C4-2B (cell line): ENCODE measurements around the gene TMEM38B.

Experiments used
- H3K27ac ChIP-seq: fragments of 450-650 bp; 2 replicates; pipeline ENCODE4 v1.5.1; 2017
- CTCF ChIP-seq: fragments of 450-650 bp; conservative IDR thresholded peaks from 2 replicates; pipeline ENCODE4 v1.5.1; 2017; ENCODE audit warnings: mild to moderate bottlenecking
- ZFX ChIP-seq: fragments of 450-650 bp; IDR thresholded peaks from 2 replicates; pipeline ENCODE4 v1.6.1; 2017

Gene TMEM38B

GRCh38 chr9:105661011-105661410 lies 33.3 kb upstream of the TMEM38B start:
- H3K27ac ChIP-seq, result no peak overlapping the region
- TF ChIP-seq CTCF, result no peak
- TF ChIP-seq ZFX, result no peak

- H3K27ac ChIP-seq, result no peak within 1 kb of the TSS
- TF ChIP-seq ZFX (no peak), CTCF (no peak)
These were observed 31.9 kb upstream of the TMEM38B start, which contains the start of gene TAL2 for GRCh38 chr9:105662184-105663104. TSS of gene TAL2 (plus strand) at chr9:105662457. CDS start at chr9:105662497, 40 bp downstream.

GRCh38 chr9:105663914-105664313 lies 30.4 kb upstream of the TMEM38B start:
- H3K27ac ChIP-seq, result no peak overlapping the region
- TF ChIP-seq CTCF (no peak), ZFX (no peak)

GRCh38 chr9:105667867-105668266 lies 26.5 kb upstream of the TMEM38B start:
- TF ChIP-seq CTCF (no peak), ZFX (no peak)
- no peak overlapping the region for H3K27ac ChIP-seq

GRCh38 chr9:105670315-105670714 lies 24.0 kb upstream of the TMEM38B start:
- TF ChIP-seq ZFX, result no peak
- TF ChIP-seq CTCF, result no peak
- H3K27ac ChIP-seq, result no peak overlapping the region

GRCh38 chr9:105670775-105671174 lies 23.6 kb upstream of the TMEM38B start:
- H3K27ac ChIP-seq, result no peak overlapping the region
- TF ChIP-seq CTCF (no peak), ZFX (no peak)

GRCh38 chr9:105672711-105673234 lies 21.6 kb upstream of the TMEM38B start:
- TF ChIP-seq CTCF (no peak), ZFX (no peak)
- no peak overlapping the region for H3K27ac ChIP-seq
